ENCODE results near the gene DUSP9. TPM values are rescaled to one million over a fixed set of nuclear protein-coding genes. Genes with fewer than 3 reads are reported as not detected.

DUSP9 gene
- total RNA-seq, 1 experiment from 2014 or later = 12.0 TPM

DNA sequence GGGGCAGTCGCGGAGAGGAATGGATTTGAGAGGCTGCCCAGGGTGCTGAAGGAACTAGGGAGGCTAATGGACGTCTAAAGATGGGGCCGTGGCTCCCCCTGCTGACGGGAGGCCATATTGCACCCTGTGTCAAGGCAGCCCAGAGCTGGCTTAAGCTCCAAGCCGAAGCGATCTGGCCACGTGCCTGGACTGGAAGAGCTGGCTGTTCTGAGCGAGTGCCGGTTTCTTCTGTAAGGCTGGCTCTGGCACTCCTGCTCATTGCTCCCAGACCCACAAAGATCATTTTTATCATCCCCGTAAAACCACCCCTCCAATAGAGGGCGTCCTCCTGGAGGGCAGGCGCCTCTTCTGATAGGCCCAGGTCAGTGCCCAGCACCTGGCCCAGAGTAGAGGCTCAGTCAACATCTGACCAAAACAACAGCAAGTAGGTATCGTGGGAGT lies 21.0 kb downstream of the DUSP9 start:
- CTCF ChIA-PET = interaction anchor here (0.5 to 2.1 kb wide), 17 partner anchors 17 to 260 kb away, joined by 3 to 22 read pairs (median 4); partner anchors contain the start of genes BCAP31 and DUSP9
- Mint-ChIP-seq H3K27me3 (ENCODE audit: insufficient read depth, unreplicated experiment) (peaks cover 4% of the 10 kb centered on the region), H3K9me3 (ENCODE audit: unreplicated experiment) (no peaks in the 10 kb centered on the region), H3K27ac (ENCODE audit: unreplicated experiment) (no peak overlapping the region), H3K4me3 (ENCODE audit: unreplicated experiment) (peak overlapping the region; percentile 72), H3K4me1 (ENCODE audit: low read depth, unreplicated experiment) (no peaks in the 10 kb centered on the region), H3K36me3 (ENCODE audit: insufficient read depth, unreplicated experiment) (peaks cover 6% of the 10 kb centered on the region)
- no peaks in the 10 kb centered on the region for H3K4me1 ChIP-seq
- no peaks in the 10 kb centered on the region for H3K9me3 ChIP-seq
- intact Hi-C loops (cut with micrococcal nuclease; ENCODE audit: unreplicated experiment) = loop anchor here (1.0 to 2.0 kb wide), 3 partner anchors 111 to 709 kb away; no protein-coding TSS in a partner anchor
- POLR2A ChIA-PET = no interaction called here
- peak overlapping the region; percentile 36 for H3K4me3 ChIP-seq (ENCODE audit: low read depth, low read length)
- no TSS peak for BruUV-seq (replicated peaks)
- TF ChIP-seq, protein P1, sequence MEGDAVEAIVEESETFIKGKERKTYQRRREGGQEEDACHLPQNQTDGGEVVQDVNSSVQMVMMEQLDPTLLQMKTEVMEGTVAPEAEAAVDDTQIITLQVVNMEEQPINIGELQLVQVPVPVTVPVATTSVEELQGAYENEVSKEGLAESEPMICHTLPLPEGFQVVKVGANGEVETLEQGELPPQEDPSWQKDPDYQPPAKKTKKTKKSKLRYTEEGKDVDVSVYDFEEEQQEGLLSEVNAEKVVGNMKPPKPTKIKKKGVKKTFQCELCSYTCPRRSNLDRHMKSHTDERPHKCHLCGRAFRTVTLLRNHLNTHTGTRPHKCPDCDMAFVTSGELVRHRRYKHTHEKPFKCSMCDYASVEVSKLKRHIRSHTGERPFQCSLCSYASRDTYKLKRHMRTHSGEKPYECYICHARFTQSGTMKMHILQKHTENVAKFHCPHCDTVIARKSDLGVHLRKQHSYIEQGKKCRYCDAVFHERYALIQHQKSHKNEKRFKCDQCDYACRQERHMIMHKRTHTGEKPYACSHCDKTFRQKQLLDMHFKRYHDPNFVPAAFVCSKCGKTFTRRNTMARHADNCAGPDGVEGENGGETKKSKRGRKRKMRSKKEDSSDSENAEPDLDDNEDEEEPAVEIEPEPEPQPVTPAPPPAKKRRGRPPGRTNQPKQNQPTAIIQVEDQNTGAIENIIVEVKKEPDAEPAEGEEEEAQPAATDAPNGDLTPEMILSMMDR (IDR thresholded peaks at IDR 0.05; ENCODE audit: insufficient read depth in 1 of 2, low read depth in 1 of 2, low read length in 1 of 2, severe bottlenecking in 1 of 2, unreplicated experiment in 1 of 2) = peak; percentile 74 to 79
- DNase-seq = peak; percentile 73 to 84
- H3K27me3 ChIP-seq (replicated peaks; ENCODE audit: control insufficient read depth, insufficient read depth, low read length) = no peaks in the 10 kb centered on the region
- H3K36me3 ChIP-seq (ENCODE audit: control insufficient read depth, insufficient read depth, low read length) = no peaks in the 10 kb centered on the region

DNA sequence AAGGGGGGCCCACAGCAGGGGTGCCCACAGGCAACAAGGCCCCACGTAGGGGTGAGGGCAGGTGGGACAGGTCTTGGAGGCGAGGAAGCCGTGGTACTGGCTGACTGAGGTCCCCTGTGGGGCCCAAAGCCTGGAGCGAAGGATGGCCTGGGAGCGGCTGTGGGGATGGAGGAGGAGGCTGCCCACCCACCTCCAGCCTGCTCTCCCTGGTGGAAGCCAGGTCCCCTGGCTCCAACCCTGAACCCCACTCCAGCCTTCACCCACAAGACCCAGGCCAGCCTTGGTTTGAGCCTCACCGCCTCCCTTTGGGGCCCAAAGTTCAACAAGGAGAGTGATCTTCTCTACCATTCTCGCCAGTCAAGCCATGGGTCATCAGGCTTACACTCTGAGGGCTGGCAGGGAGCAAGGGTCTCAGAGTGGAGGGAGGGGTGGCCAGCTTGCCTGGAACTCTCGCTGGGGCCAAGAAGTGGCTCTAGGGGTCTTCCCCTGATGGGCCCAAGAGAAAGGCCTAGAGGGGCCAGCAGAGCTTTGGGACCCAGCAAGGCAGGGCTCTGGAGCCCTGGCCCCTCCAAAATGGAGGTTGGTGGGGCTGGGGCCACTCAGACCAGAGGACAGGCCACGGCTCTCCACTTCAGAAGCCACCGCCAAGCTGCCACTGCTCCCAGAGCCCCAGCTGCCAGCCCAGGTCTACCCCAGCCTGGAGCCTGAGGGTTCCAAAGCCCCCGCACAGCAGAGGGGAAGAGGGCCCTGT lies 21.6 kb downstream of the DUSP9 start:
- H3K4me1 Mint-ChIP-seq (ENCODE audit: low read depth, unreplicated experiment) = no peaks in the 10 kb centered on the region
- DNase-seq = no peak
- H3K36me3 ChIP-seq (ENCODE audit: control insufficient read depth, insufficient read depth, low read length) = no peaks in the 10 kb centered on the region
- no peak overlapping the region for H3K27ac Mint-ChIP-seq (ENCODE audit: unreplicated experiment)
- no peaks in the 10 kb centered on the region for H3K9me3 ChIP-seq
- POLR2A ChIA-PET = no interaction called here
- no peaks in the 10 kb centered on the region for H3K27me3 ChIP-seq (replicated peaks; ENCODE audit: control insufficient read depth, insufficient read depth, low read length)
- no TSS peak for BruUV-seq (replicated peaks)
- CTCF ChIA-PET = interaction anchor here (0.5 to 2.1 kb wide), 19 partner anchors 17 to 260 kb away, joined by 3 to 22 read pairs (median 4); partner anchors contain the start of genes BCAP31, CCNQ and DUSP9
- H3K4me1 ChIP-seq = no peaks in the 10 kb centered on the region
- peaks cover 4% of the 10 kb centered on the region for H3K27me3 Mint-ChIP-seq (ENCODE audit: insufficient read depth, unreplicated experiment)
- no peak overlapping the region for H3K4me3 ChIP-seq (ENCODE audit: low read depth, low read length)
- H3K9me3 Mint-ChIP-seq (ENCODE audit: unreplicated experiment) = no peaks in the 10 kb centered on the region
- H3K4me3 Mint-ChIP-seq (ENCODE audit: unreplicated experiment) = no peak overlapping the region
- intact Hi-C loops (cut with micrococcal nuclease; ENCODE audit: unreplicated experiment) = loop anchor here (1.0 to 2.0 kb wide), 3 partner anchors 111 to 710 kb away; no protein-coding TSS in a partner anchor
- peaks cover 6% of the 10 kb centered on the region for H3K36me3 Mint-ChIP-seq (ENCODE audit: insufficient read depth, unreplicated experiment)
- TF ChIP-seq, protein P1 (IDR thresholded peaks at IDR 0.05; ENCODE audit: insufficient read depth in 1 of 2, low read depth in 1 of 2, low read length in 1 of 2, severe bottlenecking in 1 of 2, unreplicated experiment in 1 of 2) = no peak

DNA sequence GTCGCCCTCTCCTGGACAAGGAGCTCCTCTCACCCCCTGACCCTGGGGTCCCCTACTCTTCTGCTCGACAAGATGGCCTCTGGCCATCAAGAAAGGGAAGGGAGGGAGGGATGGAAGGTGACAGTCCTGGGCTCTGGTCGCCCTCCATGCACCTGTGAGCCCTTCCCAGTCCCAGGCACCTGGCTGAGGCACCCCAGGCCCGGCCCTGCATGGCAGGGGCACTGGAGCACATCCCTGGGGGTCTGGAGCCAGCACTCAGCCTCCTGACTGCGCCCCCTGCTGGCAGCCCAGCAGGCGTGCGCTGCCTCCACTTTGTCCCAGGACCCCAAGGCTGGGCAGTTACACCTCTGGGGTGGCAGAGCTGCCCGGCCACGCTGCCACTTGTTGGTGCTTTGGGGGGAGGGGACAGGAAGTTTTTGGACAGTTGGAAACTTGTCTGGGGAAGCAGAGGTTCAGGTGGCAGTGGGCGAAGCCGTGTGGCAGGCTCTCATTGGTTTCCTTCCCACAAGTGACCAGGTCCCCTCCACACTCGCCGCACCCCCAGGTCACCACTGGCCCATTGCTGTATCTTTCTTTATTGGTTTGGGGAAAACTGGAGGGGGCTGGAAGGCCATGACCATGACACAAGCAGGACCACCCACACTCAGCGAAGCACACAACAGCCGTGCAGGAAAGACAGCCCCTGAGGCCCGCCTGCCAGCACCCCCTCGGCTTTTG lies 22.3 kb downstream of the DUSP9 start:
- no peaks in the 10 kb centered on the region for H3K36me3 ChIP-seq (ENCODE audit: control insufficient read depth, insufficient read depth, low read length)
- Mint-ChIP-seq H3K4me3 (ENCODE audit: unreplicated experiment) (no peak overlapping the region), H3K9me3 (ENCODE audit: unreplicated experiment) (no peaks in the 10 kb centered on the region), H3K27ac (ENCODE audit: unreplicated experiment) (no peak overlapping the region), H3K4me1 (ENCODE audit: low read depth, unreplicated experiment) (no peaks in the 10 kb centered on the region), H3K36me3 (ENCODE audit: insufficient read depth, unreplicated experiment) (peaks cover 6% of the 10 kb centered on the region), H3K27me3 (ENCODE audit: insufficient read depth, unreplicated experiment) (peaks cover 4% of the 10 kb centered on the region)
- no peaks in the 10 kb centered on the region for H3K4me1 ChIP-seq
- intact Hi-C loops (cut with micrococcal nuclease; ENCODE audit: unreplicated experiment) = loop anchor here (2.0 kb wide), 1 partner anchor 711 kb away; no protein-coding TSS in a partner anchor
- no peak overlapping the region for H3K4me3 ChIP-seq (ENCODE audit: low read depth, low read length)
- ChIA-PET CTCF (interaction anchor here (0.6 to 2.1 kb wide), 5 partner anchors 25 to 115 kb away, joined by 3 to 7 read pairs (median 5); partner anchors contain the start of gene CCNQ), POLR2A (no interaction called here)
- BruUV-seq (replicated peaks) = no TSS peak
- H3K27me3 ChIP-seq (replicated peaks; ENCODE audit: control insufficient read depth, insufficient read depth, low read length) = no peaks in the 10 kb centered on the region
- H3K9me3 ChIP-seq = no peaks in the 10 kb centered on the region
- no peak for DNase-seq
- TF ChIP-seq, protein P1 (IDR thresholded peaks at IDR 0.05; ENCODE audit: insufficient read depth in 1 of 2, low read depth in 1 of 2, low read length in 1 of 2, severe bottlenecking in 1 of 2, unreplicated experiment in 1 of 2) = peak; percentile 61 to 69
